ENCODE results near the gene HDGFL3. TPM values are rescaled to one million over a fixed set of nuclear protein-coding genes. Genes with fewer than 3 reads are reported as not detected.
"Not testable (repeated sequence)": the region's sequence is repeated elsewhere in the genome, so short reads cannot be mapped to it uniquely, and the experiment has no call there.

The HDGFL3 gene
- total and polyA plus RNA-seq, 4 donors, result 64.2 to 195 (median 126) TPM

DNA sequence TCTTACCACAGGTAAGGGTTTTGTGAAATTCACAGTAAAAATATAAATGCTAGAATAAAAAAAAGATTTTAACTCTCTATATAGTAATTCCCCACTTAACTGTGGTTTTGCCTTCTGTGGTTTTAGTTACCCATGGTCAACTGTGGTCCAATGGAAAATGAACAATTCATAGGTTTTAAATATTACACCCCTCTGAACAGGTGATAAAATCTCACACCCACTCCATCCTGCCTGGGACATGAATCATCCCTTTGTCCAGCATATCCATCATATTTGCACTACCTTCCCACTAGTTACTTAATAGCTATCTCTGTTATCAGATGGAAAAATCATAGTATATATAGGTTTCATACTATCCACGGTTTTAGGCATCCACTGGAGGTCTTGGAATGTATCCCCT, 49.2 kb downstream of the HDGFL3 start:
- Histone ChIP-seq H3K27me3 (ENCODE audit: control insufficient read depth, insufficient read depth, low read length) (no peaks in the 10 kb centered on the region), H3K27ac (ENCODE audit: low read depth, low read length) (no peak overlapping the region), H3K4me1 (ENCODE audit: control insufficient read depth, insufficient read depth, low read length) (no peaks in the 10 kb centered on the region), H3K4me3 (ENCODE audit: low read depth, low read length) (no peak overlapping the region), H3K36me3 (ENCODE audit: control insufficient read depth, insufficient read depth, low read length) (peaks cover 13% of the 10 kb centered on the region), H3K9me3 (ENCODE audit: control insufficient read depth, insufficient read depth, low read length) (no peaks in the 10 kb centered on the region)
- no peak for DNase-seq (ENCODE audit: low read depth in 4 of 6, low spot score in 6 of 6)
- WGBS (ENCODE audit: insufficient coverage), result no CpG with 5 or more reads among the region's 1 CpG

DNA sequence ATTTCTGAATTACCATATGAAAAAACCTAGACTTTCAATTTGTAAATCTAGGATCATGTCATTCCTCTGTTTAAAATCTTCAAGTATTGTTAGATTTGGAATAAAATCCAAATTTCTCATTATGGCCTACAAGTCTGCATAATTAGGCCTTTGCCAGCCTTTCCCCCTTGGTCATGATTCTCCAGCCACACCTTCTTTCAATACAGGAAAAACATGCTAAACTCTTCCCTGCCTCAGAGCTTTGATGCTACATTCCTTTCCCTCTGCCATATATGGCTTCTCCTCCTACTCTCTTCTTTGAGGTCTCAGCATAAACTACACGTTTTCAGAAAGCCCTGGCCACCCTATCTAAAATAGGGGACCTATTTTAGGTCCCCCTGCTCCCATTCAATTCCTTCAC, 51.7 kb downstream of the HDGFL3 start:
- H3K4me3 ChIP-seq (ENCODE audit: low read depth, low read length), result no peak overlapping the region
- DNase-seq (ENCODE audit: low read depth in 4 of 6, low spot score in 6 of 6), result no peak
- no peaks in the 10 kb centered on the region for H3K27me3 ChIP-seq (ENCODE audit: control insufficient read depth, insufficient read depth, low read length)
- H3K36me3 ChIP-seq (ENCODE audit: control insufficient read depth, insufficient read depth, low read length), result peaks cover 15% of the 10 kb centered on the region
- H3K4me1 ChIP-seq (ENCODE audit: control insufficient read depth, insufficient read depth, low read length), result no peaks in the 10 kb centered on the region
- H3K27ac ChIP-seq (ENCODE audit: low read depth, low read length), result no peak overlapping the region
- no peaks in the 10 kb centered on the region for H3K9me3 ChIP-seq (ENCODE audit: control insufficient read depth, insufficient read depth, low read length)
- 100% methylated on average over 1 of the region's 1 CpG for WGBS (ENCODE audit: insufficient coverage)

DNA sequence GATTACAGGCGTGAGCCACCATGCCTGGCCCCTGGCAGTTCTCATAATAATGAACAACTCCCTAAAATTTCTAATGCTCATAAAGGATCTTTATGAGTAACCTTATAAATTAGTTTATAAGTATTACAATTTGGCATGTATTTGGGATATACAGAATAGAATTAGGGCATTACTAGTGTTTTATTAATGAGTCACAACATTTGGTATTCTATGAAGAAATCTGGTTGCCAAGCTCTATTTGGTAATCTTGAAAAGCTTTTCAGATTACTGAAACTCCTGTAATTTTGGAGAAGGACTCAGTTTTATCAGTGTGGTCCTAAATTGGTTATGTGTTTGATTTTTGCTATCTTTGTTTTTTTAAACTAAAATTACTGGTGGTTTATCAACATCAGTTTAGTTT, 54.3 kb downstream of the HDGFL3 start:
- Histone ChIP-seq H3K4me1 (ENCODE audit: control insufficient read depth, insufficient read depth, low read length) (no peaks in the 10 kb centered on the region), H3K27me3 (ENCODE audit: control insufficient read depth, insufficient read depth, low read length) (no peaks in the 10 kb centered on the region), H3K9me3 (ENCODE audit: control insufficient read depth, insufficient read depth, low read length) (no peaks in the 10 kb centered on the region), H3K4me3 (ENCODE audit: low read depth, low read length) (no peak overlapping the region), H3K27ac (ENCODE audit: low read depth, low read length) (no peak overlapping the region), H3K36me3 (ENCODE audit: control insufficient read depth, insufficient read depth, low read length) (peaks cover 23% of the 10 kb centered on the region)
- DNase-seq (ENCODE audit: low read depth in 4 of 6, low spot score in 6 of 6), result no peak
- WGBS (ENCODE audit: insufficient coverage), result no CpG with 5 or more reads among the region's 1 CpG

DNA sequence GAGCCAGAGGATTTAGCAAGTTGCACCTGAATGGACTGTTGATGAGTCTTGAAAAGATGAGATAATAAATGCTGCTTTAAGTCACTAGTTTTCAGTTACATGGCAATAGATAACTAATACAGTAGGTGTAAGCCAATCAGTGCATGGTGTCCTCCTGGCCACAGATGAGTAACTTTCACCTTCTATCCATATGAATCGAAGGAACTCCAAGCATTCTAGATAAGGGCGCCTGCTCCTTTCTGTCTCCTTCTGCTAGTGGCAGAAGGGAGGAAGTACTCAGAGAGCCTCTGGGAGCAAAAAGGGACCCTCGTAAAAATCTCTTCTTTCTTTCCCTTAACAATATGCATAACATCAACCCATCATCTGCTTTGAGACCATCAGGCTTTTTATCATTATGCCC, 62.9 kb downstream of the HDGFL3 start:
- no peaks in the 10 kb centered on the region for H3K4me1 ChIP-seq (ENCODE audit: control insufficient read depth, insufficient read depth, low read length)
- no peaks in the 10 kb centered on the region for H3K9me3 ChIP-seq (ENCODE audit: control insufficient read depth, insufficient read depth, low read length)
- 63% methylated on average over 1 of the region's 3 CpGs for WGBS (ENCODE audit: insufficient coverage)
- no peak overlapping the region for H3K4me3 ChIP-seq (ENCODE audit: low read depth, low read length)
- DNase-seq (ENCODE audit: low read depth in 4 of 6, low spot score in 6 of 6), result no peak
- H3K36me3 ChIP-seq (ENCODE audit: control insufficient read depth, insufficient read depth, low read length), result peaks cover 34% of the 10 kb centered on the region
- no peak overlapping the region for H3K27ac ChIP-seq (ENCODE audit: low read depth, low read length)
- H3K27me3 ChIP-seq (ENCODE audit: control insufficient read depth, insufficient read depth, low read length), result no peaks in the 10 kb centered on the region

DNA sequence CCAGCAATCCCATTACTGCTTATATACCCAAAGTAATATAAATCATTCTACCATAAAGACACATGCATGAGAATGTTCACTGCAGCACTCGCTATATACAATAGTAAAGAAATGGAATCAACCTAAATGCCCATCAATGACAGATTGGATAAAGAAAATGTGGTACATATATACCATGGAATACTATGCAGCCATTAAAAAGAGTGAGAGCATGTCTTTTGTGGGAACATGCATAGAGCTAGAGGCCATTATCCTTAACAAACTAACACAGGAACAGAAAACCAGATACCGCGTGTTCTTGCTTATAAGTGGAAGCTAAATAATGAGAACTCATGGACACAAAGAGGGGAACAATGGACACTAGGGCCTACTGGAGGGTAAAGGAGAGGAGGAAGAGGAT, 65.5 kb downstream of the HDGFL3 start:
- peaks cover 23% of the 10 kb centered on the region for H3K36me3 ChIP-seq (ENCODE audit: control insufficient read depth, insufficient read depth, low read length)
- no CpG with 5 or more reads among the region's 3 CpGs for WGBS (ENCODE audit: insufficient coverage)

DNA sequence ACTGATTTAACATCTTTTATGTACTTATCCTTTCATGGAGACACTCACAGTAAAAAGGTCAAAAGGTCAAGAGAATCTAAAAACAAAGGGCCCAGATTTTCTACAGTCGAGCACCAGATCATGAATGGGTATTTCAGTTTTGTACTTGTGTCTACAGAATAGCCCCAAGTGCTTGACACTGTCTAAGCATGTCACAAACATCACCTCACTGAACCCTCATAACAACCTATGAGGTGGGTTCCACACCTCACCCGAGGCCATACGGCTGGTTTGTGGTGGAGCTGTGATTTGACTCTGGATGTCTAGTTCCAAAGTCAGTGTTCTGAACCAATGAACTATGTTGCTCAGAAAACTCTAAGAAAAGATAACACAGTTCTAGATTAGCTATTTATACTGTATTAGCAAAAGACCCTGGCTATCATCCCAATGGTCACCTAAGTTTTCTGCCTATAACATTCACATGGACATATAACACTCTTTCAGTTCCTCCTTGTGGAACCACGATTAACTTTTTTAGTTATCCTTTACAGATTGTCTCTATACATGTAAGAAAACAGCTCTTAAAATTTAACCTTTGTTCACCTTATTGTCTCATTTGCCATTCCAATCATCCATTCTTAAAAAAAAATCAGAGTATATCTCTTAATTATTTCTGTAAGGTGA, 74.6 kb downstream of the HDGFL3 start:
- no peak for DNase-seq (ENCODE audit: low read depth in 4 of 6, low spot score in 6 of 6)
- whole genome bisulfite sequencing (ENCODE audit: insufficient coverage), result 100% methylated on average over 1 of the region's 4 CpGs
- no peak overlapping the region for H3K27ac ChIP-seq (ENCODE audit: low read depth, low read length)
- no peaks in the 10 kb centered on the region for H3K4me1 ChIP-seq (ENCODE audit: control insufficient read depth, insufficient read depth, low read length)
- H3K36me3 ChIP-seq (ENCODE audit: control insufficient read depth, insufficient read depth, low read length), result peaks cover 11% of the 10 kb centered on the region
- H3K4me3 ChIP-seq (ENCODE audit: low read depth, low read length), result no peak overlapping the region
- H3K27me3 ChIP-seq (ENCODE audit: control insufficient read depth, insufficient read depth, low read length), result no peaks in the 10 kb centered on the region
- H3K9me3 ChIP-seq (ENCODE audit: control insufficient read depth, insufficient read depth, low read length), result no peaks in the 10 kb centered on the region

More for the DNA sequence above, 65.5 kb downstream of the HDGFL3 start:
- H3K4me1 ChIP-seq (ENCODE audit: control insufficient read depth, insufficient read depth, low read length); H3K9me3 ChIP-seq (ENCODE audit: control insufficient read depth, insufficient read depth, low read length); H3K27me3 ChIP-seq (ENCODE audit: control insufficient read depth, insufficient read depth, low read length); H3K27ac ChIP-seq (ENCODE audit: low read depth, low read length); H3K4me3 ChIP-seq (ENCODE audit: low read depth, low read length); DNase-seq (ENCODE audit: low read depth in 4 of 6, low spot score in 6 of 6): not testable (repeated sequence)

DNA sequence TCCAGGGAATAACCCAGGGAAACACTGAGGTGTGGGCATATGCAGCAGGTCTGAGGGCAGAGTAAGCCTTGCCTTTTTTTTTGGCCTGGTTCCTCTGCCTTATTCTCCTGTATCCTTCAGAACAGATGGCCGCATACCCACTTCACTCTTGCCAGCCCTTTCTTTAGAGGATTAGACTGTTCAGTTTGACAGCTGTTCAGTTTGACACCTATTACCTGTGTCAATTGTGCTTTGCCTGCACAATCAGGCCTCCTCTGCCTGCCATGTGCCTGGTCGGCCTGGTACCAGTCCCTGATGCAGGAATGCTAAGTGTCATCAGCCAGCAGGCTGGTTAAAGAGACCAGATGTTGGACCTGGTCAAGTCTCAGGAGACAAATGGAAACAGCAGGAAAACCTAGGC, 77.8 kb downstream of the HDGFL3 start:
- no peak overlapping the region for H3K4me3 ChIP-seq (ENCODE audit: low read depth, low read length)
- no peak overlapping the region for H3K27ac ChIP-seq (ENCODE audit: low read depth, low read length)
- peaks cover 11% of the 10 kb centered on the region for H3K36me3 ChIP-seq (ENCODE audit: control insufficient read depth, insufficient read depth, low read length)
- H3K9me3 ChIP-seq (ENCODE audit: control insufficient read depth, insufficient read depth, low read length), result no peaks in the 10 kb centered on the region
- WGBS (ENCODE audit: insufficient coverage), result 71% methylated on average over 2 of the region's 2 CpGs
- no peaks in the 10 kb centered on the region for H3K27me3 ChIP-seq (ENCODE audit: control insufficient read depth, insufficient read depth, low read length)
- no peaks in the 10 kb centered on the region for H3K4me1 ChIP-seq (ENCODE audit: control insufficient read depth, insufficient read depth, low read length)
- DNase-seq (ENCODE audit: low read depth in 4 of 6, low spot score in 6 of 6), result no peak

DNA sequence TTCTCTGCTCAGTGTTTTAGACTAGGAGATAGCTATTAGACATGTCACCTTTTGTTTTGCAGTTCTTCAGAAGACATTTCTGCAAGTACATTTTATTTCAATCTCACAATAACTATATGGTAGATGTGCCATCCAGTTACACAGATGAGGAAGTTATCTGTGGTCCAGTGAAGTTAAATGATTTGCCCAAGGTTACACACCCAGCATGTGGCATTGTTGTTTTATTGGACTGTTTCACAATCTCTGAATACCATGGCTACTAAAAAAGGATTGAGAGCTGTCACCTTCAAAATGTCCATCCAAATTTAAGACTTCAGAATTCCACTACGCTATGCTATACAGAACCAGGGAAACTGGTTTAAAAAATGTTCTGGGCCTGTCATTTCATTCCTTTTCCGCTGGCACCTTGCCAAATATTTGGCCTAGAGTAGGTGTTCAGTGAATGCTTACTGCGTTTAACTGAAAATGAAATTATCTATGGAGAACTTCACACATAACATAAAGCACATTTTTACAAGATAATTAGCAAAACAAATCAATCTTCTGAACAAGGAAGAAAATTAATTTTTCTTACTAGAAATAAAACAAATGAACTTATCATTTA, 80.0 kb downstream of the HDGFL3 start:
- Histone ChIP-seq H3K27me3 (ENCODE audit: control insufficient read depth, insufficient read depth, low read length) (no peaks in the 10 kb centered on the region), H3K4me3 (ENCODE audit: low read depth, low read length) (no peak overlapping the region)

DNA sequence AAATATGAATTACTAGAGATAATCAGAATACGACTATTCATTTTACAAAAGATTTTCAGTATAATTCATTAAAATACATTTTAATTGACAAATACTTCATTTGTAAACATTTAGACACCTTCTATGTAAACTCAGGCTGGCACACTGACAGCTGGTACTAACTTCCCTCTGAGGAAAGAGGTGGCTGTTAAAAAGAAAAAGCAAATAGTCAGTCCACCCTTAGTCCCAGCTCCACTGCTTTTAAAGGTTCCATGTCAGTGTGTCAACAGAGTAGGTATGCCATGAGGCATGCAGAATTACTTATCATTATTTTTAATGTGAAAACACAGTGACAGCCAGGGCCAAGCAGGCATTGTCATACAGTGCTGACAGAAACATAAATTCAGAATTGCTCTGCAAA, 84.1 kb downstream of the HDGFL3 start:
- Histone ChIP-seq H3K36me3 (ENCODE audit: control insufficient read depth, insufficient read depth, low read length) (no peaks in the 10 kb centered on the region), H3K4me1 (ENCODE audit: control insufficient read depth, insufficient read depth, low read length) (no peaks in the 10 kb centered on the region), H3K27me3 (ENCODE audit: control insufficient read depth, insufficient read depth, low read length) (no peaks in the 10 kb centered on the region), H3K9me3 (ENCODE audit: control insufficient read depth, insufficient read depth, low read length) (no peaks in the 10 kb centered on the region), H3K4me3 (ENCODE audit: low read depth, low read length) (no peak overlapping the region), H3K27ac (ENCODE audit: low read depth, low read length) (no peak overlapping the region)
- no peak for DNase-seq (ENCODE audit: low read depth in 4 of 6, low spot score in 6 of 6)
- WGBS (ENCODE audit: insufficient coverage), result no CpG with 5 or more reads among the region's 1 CpG

More for the DNA sequence above, 80.0 kb downstream of the HDGFL3 start:
- H3K36me3 ChIP-seq (ENCODE audit: control insufficient read depth, insufficient read depth, low read length), result peaks cover 11% of the 10 kb centered on the region
- no CpG with 5 or more reads among the region's 3 CpGs for WGBS (ENCODE audit: insufficient coverage)
- H3K9me3 ChIP-seq (ENCODE audit: control insufficient read depth, insufficient read depth, low read length), result no peaks in the 10 kb centered on the region
- no peaks in the 10 kb centered on the region for H3K4me1 ChIP-seq (ENCODE audit: control insufficient read depth, insufficient read depth, low read length)
- H3K27ac ChIP-seq (ENCODE audit: low read depth, low read length), result no peak overlapping the region
- DNase-seq (ENCODE audit: low read depth in 4 of 6, low spot score in 6 of 6), result no peak

DNA sequence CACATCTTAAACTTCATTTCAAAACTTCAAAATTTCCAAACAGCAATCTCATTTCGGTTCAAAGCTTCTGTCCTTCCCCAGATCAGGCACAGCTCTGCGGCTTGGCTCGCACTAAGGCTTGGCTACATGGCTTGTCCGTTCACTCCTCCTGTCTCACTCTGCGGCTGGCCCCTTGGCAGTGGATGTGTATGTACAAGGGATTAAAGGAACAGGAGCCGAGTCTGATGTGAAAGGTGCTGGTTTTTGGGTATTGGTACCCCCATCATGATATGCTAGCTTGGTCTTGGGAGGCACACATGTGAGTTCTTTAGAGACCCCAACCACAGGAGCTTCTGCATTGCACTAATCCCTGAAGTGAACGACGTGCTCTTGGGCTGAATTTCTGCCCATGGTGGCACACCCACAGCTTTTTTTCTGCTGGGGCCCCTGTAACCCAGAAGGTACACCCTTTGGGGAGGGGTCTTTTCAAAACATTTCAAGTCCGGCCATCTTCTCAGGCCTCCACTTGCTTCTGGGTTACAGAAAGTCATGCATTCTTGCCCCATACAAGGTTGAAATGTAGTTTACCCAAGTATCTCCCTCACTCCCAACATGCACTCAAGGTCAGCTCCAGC, 87.5 kb downstream of the HDGFL3 start:
- Histone ChIP-seq H3K36me3 (ENCODE audit: control insufficient read depth, insufficient read depth, low read length) (peaks cover 2% of the 10 kb centered on the region), H3K27me3 (ENCODE audit: control insufficient read depth, insufficient read depth, low read length) (no peaks in the 10 kb centered on the region), H3K27ac (ENCODE audit: low read depth, low read length) (no peak overlapping the region), H3K9me3 (ENCODE audit: control insufficient read depth, insufficient read depth, low read length) (no peaks in the 10 kb centered on the region), H3K4me1 (ENCODE audit: control insufficient read depth, insufficient read depth, low read length) (no peaks in the 10 kb centered on the region), H3K4me3 (ENCODE audit: low read depth, low read length) (no peak overlapping the region)
- DNase-seq (ENCODE audit: low read depth in 4 of 6, low spot score in 6 of 6), result no peak
- WGBS (ENCODE audit: insufficient coverage), result 94% methylated on average over 5 of the region's 9 CpGs

Measured in spinal cord (tissue), 10 donors.